Medulla oblongata (tissue), 1 donor: ENCODE data around the gene INCA1.

Experiments used
- DNase-seq: peaks from one replicate; pipeline ENCODE4 v3.0.0-alpha.2; 2015; ENCODE audit errors: extremely low spot score

The INCA1 gene

DNA sequence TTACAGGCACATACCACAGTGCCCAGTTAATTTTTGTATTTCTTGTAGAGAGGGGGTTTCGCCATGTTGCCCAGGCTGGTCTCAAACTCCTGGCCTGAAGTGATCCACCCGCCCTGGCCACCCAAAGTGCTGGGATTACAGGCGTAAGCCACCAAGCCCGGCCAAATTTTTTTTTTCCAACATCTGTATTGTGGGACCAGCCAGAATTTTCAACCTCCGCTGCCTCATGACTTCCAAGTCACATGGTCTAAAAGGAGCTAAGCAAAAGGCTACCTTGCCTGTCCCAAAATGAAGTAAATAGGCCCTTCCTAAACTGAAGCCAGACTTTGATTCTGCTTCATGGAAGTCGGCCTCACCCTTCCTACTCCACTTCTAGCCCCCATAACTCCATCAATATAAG, 25.5 kb downstream of the INCA1 start:
- DNase-seq = no peak

DNA sequence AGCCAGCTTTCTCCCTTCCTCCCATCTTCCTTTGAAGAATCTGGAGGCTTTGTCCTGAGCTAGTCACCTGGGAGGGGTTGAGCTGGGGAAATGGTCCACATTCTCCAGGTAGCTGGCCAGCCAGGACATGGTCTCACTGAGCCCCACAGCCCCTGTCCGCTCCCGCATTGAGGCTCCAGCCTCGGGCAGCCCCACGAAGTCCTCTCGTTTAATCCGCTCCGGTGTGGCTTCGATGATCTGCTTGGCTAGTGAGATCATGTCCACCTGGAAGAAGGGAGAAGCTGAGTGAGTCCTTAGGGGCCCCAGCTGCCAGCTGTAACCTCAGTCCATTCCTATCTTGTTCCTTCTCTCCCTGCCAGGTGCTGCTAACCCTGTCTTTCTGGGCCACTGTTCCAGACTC, 27.0 kb downstream of the INCA1 start:
- DNase-seq = no peak

DNA sequence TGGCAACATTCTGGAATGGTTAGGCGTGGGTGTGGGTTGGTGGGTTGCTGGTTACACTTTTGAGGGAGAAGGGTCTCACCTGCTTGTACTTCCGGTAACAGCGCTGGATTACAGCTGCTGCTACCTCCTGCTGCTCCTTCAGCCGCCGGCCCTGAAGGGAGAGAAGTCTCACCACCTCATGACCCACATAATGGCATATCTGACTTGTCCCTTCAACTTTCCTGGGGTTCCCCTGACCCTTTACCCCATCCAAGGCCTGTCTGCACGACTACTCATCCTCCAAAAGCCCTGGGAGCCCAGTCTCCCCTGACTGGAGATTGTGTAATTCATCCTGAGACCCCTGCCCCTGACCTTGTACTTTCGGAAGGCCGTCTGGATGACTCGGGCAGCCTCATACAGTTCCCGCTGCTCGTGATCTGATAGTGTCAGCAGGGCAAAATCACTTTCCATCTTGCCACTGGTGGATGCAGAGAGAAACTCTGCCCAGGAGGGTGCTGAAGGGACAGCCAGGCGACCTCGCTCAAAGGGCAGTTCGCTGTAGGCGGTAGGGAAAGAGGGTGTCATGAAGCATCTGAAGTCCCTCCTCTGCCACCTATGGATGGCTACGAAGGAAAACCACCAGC, 27.7 kb downstream of the INCA1 start:
- DNase-seq = no peak

DNA sequence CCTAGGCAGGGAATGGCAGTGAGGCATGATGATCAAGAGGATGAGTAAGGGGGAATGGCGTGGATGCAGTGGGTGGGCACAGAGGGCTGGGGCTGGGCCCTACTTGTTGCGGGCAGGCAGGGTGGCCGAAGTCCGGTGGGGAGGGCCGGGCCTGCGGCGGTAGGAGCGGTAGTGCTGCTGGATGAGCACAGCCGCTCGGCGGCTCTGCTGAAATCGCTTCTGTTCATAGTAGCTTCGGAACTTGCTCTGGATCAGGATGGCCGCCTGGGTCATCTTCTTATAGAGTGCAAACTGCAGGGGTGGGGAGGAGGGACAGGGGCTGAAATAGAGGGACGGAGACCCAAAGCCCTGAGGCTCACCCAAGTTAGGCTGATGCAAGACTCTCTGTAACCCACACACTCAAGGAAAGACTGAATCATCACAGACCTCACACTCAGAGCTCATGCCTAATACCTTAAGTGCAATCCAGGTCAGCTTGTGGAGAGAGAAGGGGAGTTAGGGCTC, 28.2 kb downstream of the INCA1 start:
- DNase-seq = no peak

DNA sequence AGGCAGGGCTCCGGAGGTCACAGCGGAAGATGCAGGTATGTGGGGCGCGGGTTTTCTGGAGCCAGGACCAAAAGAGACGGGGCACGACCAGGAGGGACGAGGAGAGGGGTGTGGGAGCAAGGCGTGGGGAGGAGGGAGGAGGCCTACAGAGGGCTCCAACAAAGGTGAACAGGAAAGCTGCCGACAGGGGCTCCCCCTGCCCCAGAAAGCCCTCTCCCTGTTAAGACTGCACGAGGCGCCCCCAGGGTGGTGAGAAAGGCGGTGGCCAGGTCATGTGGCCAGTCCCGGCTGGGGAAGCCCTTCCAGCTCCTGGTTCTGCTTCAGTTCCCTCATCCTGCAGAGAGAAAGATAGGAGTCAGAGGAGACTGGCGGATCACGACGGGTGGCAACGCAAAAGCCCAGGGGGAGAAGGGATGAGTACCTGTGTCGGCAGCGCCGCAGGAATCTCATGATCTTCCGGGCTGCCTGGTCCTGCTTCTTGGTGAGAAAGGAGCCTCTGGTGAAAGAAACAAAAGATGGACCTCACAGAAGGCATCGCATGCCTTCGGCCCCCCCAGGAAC, 28.8 kb downstream of the INCA1 start:
- peak; percentile 22 for DNase-seq

DNA sequence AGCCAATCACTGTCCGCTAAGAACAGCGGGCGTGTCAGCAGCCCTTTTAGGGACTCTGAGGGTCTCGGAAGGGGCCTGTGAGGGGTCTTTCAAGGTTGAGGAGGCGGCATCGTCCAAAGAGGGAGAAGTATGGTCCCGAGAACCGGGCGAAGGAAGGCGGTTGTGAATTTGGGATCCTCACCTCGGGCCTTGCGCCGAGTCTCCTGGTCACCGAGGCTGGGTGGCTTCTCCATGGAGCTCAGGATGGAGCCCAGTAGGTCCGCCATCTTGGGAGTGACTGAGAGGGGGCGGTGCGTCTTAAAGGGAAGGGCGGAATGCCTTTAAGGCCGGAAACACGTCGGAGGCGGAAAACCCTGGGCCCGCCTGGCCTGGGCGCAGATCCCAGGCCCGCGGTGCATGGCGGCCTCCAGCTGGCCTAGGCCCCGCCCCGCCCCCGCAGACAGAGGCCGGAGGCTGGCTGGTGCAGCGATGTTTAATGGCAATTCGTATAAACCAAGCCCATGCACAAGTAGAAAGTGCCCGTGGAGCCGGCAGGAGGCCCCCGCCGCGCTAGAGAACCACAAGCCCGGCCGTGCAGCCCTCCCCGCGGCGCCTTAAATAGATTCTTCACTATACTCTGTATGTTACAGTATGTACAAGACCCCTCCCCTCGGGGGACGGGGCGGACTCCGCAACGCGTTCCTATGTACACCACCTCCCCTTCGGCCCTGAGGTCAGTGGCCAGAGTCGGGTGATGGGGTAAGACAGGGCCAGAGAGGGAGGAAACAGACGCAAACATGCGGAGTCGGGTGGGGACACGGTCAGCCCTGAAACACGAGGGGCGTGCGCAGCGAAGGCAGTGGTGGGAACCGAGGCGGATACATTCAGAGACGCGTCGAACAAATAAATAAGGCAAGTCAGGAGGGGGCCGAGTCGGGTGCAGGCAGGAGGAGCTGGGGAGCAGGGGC, 29.5 kb downstream of the INCA1 start, which contains the start of gene SPAG7:
Gene SPAG7, minus strand, starts transcription at position 279 of the 947 bp plus-strand sequence. Its CDS starts 13 bp downstream, at position 266.
- peak; percentile 98 for DNase-seq

DNA sequence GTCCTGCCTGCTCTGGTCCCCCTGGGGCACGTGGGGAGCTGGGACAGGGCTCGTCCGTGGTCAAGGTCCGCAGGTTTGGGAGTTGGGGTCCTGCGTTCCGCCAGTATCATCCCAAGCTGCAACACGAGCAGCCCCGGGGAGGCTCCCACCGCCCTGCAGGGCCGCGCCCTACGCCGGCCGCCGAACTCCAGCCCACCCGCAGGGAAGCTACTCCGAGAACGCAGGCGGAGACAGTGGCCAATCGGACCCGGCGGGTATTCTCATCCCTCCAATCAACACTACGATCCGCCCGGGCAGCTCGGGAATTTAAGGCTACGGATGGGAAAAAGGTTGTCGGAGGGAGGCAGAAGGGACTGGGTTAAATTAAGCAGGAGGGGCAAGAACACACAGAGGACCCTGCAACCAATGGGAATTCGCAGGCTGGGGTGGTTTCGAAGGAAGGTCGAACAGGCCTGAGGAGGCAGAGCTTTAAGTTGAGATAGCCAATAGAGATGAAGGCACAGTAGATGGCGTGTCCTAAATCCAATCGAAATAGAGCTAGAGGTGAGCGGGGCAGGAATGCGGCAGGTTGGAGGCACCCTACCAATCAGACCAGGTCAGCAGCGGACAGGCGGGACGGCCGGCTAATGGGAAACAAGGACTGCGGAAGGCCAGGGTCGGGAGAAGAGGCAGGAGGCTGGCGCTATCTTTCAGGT, 30.3 kb downstream of the INCA1 start:
- DNase-seq = peak; percentile 100

DNA sequence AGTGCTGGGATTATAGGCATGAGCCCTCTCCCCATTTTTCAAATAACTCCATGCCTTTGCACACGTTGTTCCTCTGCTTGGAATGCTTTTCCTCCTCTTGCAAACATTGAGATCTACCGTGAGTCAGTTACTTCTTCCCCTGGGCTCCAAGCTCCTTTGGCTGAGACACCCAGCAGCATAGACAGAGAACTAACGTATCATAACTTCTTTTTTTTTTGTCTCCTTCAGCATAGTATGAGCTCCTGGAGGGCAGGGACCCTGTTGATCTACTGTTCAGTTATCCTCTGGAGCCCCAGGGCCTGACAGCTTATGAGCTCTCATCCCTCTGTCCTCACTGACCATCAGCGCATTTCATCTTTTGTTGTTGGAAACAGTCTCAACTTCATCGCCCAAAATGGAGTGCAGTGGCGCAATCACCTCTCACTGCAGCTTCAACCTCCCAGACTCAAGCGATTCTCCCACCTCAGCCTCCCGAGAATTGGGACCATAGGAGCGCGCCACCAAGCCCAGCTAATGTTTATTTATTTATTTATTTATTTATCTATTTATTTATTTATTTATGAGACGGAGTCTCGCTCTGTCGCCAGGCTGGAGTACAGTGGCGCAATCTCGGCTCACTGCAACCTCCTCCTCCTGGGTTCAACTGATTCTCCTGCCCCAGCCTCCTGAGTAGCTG, 31.9 kb downstream of the INCA1 start:
- no peak for DNase-seq

DNA sequence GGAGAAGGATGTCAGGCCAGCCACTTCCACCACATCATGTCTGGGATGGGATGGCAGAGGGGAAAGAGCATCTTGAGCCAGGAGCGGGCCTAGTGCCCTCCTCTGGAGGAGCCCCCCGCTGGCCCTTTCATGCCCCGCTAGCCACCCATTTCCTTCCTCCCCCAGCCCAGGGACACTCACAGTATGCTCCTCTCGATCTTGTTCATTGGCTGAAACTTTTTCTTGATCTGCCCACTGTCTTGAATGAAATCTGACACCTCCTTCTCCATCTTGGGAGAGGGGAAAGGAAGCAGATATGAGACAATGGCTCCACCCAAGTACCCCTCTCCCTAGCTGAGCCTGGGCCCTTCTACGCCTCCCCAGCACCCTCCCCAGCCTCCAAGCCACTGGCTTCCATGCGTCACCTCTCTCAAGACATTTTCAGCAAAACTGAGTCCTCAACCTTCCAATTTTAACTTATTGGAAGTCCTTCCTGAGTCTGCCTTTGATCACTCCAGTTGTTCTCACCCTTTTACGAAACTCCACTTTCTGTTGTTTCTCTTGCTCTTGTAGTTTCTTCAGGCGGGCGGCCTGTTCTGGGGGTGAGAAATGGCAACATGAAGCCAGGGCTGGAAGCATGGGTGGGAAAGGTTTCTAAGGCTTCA, 36.9 kb downstream of the INCA1 start:
- no peak for DNase-seq

DNA sequence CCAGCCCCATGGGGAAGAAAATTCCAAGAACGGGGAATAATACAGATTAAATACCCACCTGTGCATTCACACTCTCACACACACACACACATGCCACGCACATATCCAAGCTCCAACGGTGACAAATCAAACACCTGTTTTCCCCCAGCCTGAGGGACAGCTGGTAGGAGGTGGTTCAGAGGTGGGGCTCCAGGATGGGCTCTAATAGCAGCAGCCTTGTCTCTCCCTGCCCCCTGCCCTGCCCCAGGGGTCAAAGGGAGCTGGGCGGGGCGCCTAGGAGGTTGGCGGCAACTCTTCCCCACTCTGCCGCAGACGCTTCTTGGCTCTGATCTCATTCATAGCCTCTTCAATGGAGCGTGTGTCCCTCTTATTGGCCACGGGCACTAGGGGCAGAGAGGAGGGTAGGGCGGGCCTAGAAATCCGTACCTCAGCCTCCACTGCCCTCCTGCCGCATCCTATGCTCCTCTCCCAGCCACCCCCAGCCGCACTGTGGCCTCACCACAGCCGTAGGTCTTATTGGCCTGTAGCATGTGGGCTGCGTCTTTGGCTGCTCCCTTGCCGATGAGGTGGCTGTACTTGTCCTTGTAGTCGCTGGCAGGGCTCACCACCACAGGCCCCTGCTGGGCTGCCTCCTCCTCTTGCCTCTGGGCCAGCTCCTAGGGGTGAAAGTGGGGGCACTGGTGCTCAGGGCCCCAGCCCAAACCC, 37.9 kb downstream of the INCA1 start:
- no peak for DNase-seq

DNA sequence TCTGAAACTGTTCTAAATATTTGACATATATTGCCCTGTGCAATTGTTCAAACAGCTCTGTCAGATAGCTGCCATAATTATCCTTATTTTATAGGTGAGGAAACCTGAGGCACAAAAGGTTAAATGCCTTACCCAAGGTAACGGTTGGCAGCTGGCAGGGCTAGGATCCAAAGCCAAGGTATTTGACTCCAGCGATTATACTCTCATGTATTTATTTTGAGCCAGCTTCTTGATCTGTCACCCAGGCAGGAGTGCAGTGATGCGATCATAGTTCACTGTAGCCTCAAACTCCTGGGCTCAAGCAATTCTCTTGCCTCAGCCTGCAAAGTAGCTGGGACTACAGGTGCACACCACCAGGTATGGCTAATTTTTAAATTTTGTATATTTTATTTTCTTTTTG, 39.2 kb downstream of the INCA1 start:
- DNase-seq = no peak

DNA sequence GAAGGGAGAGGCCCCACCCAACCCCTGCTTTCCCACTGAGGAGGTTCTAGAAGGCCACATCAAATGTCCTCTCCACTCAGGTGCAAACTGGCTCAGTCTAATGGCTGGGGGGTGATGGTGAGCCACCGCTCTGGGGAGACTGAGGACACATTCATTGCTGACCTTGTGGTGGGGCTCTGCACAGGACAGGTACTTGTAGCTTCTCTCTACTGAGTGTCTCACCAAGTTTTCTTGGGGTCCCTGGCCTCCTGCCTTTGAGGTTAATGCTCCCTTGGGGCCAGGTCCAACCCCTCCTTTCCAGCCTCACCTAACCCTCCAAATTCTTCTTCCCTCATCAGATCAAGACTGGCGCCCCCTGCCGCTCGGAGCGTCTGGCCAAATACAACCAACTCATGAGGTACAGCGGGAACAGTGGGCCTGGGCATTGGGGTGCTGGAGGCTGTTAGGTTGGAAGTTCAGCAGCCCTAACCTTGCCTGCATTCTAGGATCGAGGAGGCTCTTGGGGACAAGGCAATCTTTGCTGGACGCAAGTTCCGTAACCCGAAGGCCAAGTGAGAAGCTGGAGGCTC, 40.7 kb downstream of the INCA1 start:
- DNase-seq = no peak

DNA sequence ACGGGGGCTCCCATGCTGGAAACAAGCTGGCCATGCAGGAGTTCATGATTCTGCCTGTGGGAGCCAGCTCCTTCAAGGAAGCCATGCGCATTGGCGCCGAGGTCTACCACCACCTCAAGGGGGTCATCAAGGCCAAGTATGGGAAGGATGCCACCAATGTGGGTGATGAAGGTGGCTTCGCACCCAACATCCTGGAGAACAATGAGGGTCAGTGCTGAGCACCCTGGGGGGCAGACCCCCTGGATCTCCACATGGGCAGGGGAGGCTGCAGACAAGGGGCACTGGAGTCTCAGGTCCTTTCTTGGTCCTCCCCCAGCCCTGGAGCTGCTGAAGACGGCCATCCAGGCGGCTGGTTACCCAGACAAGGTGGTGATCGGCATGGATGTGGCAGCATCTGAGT, 42.2 kb downstream of the INCA1 start:
- no peak for DNase-seq

DNA sequence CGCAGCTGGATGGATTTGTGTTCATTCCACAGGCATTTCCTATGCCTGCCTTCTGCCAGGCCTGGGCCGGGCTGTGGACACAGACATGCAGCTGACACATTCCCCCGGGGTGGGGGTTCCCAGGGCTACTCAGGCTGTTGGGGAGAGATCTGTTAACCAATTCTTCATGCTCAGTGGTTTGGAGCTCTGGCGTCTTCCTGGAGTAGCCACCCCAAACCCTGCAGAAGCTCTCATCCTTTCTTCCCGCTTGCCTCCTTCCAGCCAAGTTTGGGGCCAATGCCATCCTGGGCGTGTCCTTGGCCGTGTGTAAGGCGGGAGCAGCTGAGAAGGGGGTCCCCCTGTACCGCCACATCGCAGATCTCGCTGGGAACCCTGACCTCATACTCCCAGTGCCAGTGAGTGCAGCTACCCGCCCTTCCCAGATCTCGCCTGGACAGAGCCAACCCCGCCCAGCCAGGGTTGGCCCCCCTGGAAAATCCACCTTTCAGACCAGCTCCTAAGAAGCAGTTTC, 43.8 kb downstream of the INCA1 start:
- DNase-seq = no peak

DNA sequence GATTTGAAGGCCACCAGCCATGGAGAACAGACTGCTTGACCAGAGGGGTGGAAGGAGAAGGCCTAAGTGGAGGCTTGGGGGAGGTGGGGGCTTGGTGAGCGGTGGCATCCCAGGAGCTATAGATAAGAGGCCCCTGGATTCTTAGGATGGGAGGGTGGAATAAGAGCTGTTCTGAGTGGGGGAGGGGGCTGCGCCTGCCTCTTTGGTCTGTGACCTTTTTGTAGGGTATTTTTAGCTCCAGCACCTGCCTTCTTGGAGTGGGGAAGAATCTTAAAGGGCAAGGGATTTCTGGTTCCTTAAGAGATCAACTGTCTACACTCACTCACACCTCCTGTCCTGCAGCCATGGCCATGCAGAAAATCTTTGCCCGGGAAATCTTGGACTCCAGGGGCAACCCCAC, 45.8 kb downstream of the INCA1 start:
- DNase-seq = no peak

DNA sequence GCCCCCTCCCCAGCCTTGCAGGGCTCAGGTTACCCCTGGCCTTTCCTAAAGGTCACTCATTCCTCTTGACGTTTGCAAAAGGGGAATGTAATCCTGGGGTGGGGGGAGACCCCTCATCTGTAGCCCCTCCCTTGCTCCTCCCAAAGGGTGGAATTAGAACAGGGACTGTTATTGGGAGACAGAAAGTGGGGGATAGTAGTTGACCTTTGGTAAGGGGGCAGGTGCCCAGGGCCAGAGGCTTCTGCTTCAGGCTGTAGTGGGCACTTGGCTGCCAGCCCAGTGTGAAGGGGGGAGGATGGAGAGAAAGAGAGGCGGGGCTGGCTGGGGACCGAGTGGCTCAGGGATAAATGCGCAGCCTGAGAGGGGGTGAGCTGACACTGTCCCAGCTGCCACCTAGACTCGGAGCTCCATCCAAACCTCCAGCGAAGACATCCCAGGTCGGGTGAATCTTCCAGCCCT, 46.5 kb downstream of the INCA1 start, which contains the start of gene ENO3:
Gene ENO3, plus strand, starts transcription at position 374 of the 459 bp plus-strand sequence. CDS start 711 bp downstream, outside the sequence.
- no peak for DNase-seq

DNA sequence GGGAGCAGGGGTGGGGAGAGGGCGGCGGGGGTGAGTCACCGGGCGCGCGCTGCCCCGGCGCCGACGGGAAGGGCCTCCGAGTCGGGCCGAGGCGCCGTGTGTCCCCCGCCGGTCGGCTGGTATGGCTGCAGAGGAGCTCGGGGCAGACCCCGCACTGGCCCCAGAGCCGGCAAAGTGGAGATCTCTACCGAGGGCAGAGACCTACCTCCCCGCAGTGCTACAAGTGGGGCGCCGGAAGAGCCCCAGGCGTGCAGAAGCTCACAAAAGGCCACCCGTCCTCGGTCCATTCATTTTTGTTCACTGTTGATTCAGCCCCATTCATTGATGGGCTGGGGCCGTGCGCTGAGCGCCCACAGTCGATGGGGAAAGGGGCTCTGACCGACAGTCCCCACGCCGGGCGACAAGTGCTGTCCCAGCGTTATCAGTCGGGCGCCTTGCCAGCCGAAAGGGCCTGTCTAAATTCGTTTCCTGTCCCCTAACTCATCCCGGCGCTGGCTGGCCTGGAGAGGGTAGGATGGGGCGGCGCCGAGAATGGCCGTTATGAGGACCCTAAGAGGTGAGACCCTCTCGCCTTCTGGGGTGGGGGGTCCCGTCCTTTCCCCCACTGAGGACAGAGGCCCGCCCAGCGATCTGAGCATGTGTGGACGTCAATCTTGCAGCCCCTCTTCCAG, 47.1 kb downstream of the INCA1 start:
- DNase-seq = no peak

DNA sequence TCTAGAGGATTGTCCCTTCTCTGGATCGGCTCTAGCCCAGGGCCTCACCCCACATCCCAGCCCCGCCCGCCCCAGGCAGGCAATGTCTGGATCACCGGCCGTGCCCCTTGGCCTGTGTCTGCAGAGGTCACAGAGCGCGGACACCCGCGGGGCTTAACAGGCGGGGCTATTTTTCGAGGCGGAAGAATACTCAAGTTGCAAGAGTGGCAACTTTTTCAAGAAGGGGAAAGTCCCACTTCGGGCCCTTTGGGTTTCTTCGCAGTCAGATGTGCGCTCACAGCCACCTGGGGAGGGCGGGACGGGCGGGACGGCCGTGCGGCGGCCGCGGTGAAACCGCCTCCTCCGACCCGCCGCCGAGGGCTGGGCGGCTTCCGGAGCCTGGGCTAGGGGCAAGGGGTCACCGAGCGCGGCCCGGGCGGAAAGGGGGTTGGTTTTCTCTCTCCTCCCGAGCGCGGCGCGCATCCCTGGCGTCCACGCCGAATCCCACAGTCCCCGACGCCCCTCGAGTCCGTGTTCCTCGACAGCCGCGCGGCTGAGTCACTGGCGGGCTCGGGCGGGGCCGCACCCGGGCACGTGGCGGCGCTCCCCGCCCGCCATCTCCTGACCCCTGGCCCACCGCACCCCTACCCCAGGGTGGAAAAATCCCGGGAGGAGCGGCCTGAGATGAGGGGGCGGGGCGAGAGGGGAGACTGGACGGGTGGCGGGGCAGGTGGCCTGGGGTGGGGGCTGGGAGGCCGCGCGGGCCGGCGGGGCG, 47.8 kb downstream of the INCA1 start:
- peak; percentile 50 for DNase-seq
